Effector memory CD8-positive, alpha-beta T cell (primary cell): ENCODE measurements around the gene SLC9A8.
A peak's percentile ranks its signal among the peaks of the same experiment; 100 is the strongest.
"Not testable (repeated sequence)": the region's sequence is repeated elsewhere in the genome, so short reads cannot be mapped to it uniquely, and the experiment has no call there.

Source experiments
- ATAC-seq: fragments of 150-1000 bp; cut with Tn5 transposase; replicated peaks from 2 replicates; pipeline ENCODE4 v1.10.0; 2021; ENCODE audit warnings: mild to moderate bottlenecking, moderate library complexity
- DNase-seq, 3 experiments: peaks; one replicate each; pipeline ENCODE4 v3.0.0; 2021
- H3K27ac Mint-ChIP-seq, 2 donors: one replicate each; pipeline ENCODE4 v1.8.0; 2022; ENCODE audit warnings: mild to moderate bottlenecking in 2 of 2, mixed read lengths in 2 of 2, moderate library complexity in 2 of 2
- H3K27me3 Mint-ChIP-seq, 2 donors: one replicate each; pipeline ENCODE4 v1.8.0; 2022; ENCODE audit warnings: mixed read lengths in 2 of 2
- H3K36me3 Mint-ChIP-seq: one replicate; pipeline ENCODE4 v1.8.0; 2022; ENCODE audit warnings: mild to moderate bottlenecking, moderate library complexity, mixed read lengths; ENCODE audit not compliant: insufficient read depth
- H3K4me1 Mint-ChIP-seq, 2 donors: one replicate each; pipeline ENCODE4 v1.8.0; 2022; ENCODE audit warnings: low read depth in 2 of 2, mixed read lengths in 2 of 2
- H3K4me3 Mint-ChIP-seq, 2 donors: one replicate each; pipeline ENCODE4 v1.8.0; 2022; ENCODE audit warnings: mild to moderate bottlenecking in 2 of 2, mixed read lengths in 2 of 2, moderate library complexity in 2 of 2
- H3K9me3 Mint-ChIP-seq, 2 donors: one replicate each; pipeline ENCODE4 v1.8.0; 2022; ENCODE audit warnings: mixed read lengths in 2 of 2

Gene SLC9A8

DNA sequence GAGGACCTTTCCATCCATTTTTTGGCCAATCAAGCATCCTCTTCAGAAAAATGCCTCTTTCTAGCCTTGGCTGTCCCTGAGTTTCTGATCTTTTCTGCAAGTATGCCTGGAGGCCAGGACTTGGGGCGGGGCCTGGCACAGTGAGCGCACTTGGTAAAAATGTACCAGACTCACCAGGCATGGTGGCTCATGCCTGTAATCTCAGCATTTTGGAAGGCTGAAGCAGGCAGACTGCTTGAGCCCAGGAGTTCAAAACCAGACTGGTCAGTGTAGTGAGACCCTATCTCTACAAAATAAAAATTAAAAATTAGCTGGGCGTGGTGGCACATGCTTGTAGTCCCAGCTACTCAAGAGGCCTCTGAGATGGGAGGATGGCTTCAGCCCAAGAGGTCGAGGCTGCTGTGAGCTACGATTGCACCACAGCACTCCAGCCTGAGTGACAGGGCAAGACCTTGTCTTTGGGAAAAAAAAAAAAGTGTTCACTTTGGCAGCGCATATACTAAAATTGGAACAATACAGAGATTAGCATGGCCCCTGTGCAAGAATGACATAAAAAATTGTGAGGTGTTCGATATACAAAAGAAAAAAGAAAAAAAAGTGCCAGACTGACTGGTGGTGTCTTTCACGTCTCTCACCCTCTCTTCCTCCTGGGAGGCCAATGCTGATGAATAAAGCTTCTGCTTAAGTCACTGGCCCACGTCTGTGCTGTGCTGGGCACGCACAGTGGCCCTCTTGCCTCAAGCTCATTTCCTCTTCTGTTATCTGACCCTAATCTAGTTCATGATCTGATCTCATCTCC, 18.1 kb upstream of the SLC9A8 start:
- peaks cover 0 to 7% of the 10 kb centered on the region in 2 donors for H3K27me3 Mint-ChIP-seq
- no peaks in the 10 kb centered on the region for H3K9me3 Mint-ChIP-seq
- no peaks in the 10 kb centered on the region for H3K36me3 Mint-ChIP-seq
- H3K4me3 Mint-ChIP-seq: no peak overlapping the region
- peak; percentile 95 for ATAC-seq
- H3K27ac Mint-ChIP-seq: peak overlapping the region; percentile 4 to 44
- H3K4me1 Mint-ChIP-seq: peaks cover 4 to 5% of the 10 kb centered on the region in 2 donors
- no peak for DNase-seq

DNA sequence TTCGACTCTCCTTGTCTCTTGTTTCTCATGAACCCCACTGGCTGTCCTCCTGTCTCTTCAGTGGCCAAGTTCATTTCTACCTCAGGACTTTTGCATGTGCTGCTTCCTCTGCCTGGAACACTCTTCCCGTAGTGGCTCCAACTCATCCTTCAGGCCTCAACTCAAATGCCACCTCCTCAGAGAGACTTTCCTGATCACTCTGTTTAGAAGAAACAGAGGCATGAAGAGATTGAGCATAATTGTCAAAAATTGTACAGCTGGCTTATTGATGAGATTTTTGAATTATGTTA, 17.5 kb upstream of the SLC9A8 start:
- peaks cover 0 to 7% of the 10 kb centered on the region in 2 donors for H3K27me3 Mint-ChIP-seq
- H3K9me3 Mint-ChIP-seq: no peaks in the 10 kb centered on the region
- peaks cover 4 to 5% of the 10 kb centered on the region in 2 donors for H3K4me1 Mint-ChIP-seq
- DNase-seq: no peak
- ATAC-seq: no peak
- H3K4me3 Mint-ChIP-seq: no peak overlapping the region
- no peaks in the 10 kb centered on the region for H3K36me3 Mint-ChIP-seq
- peak overlapping the region in 1 of 2 donors; percentile 4 for H3K27ac Mint-ChIP-seq

DNA sequence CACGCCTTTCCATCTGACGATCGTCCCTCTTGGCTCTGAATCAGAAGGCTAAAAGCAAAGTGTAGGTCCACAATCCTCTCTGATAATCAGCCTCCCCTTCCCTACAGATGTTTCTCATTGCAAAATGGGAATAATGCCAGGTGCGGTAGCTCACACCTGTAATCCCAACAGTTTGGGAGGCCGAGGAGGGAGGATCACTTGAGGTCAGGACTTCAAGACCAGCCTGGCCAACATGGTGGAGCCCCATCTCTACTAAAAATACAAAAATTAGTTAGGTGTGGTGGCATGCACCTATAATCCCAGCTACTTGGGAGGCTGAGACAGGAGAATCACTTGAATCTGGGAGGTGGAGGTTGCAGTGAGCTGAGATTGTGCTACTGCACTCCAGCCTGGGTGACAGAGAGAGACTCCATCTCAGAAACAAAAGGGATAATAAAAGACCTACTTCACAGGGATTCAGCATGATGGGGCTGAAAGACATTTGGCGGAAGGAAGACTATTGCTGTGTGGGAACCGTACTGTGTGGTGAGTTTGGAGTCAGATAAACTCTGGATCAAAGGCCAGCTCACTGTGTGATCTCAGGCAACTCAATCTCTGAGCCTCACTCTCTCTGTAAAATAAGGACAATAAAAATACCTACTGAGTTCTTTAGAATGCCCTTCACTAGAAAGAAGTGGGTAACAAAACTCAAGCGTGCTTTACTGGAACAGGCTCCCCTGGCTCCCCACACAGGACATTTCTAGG, 15.9 kb upstream of the SLC9A8 start:
- Mint-ChIP-seq H3K4me3 (no peak overlapping the region), H3K27me3 (peaks cover 0 to 7% of the 10 kb centered on the region in 2 donors), H3K4me1 (peaks cover 5 to 7% of the 10 kb centered on the region in 2 donors), H3K9me3 (no peaks in the 10 kb centered on the region), H3K27ac (no peak overlapping the region), H3K36me3 (no peaks in the 10 kb centered on the region)
- DNase-seq (no peak), ATAC-seq (no peak)

DNA sequence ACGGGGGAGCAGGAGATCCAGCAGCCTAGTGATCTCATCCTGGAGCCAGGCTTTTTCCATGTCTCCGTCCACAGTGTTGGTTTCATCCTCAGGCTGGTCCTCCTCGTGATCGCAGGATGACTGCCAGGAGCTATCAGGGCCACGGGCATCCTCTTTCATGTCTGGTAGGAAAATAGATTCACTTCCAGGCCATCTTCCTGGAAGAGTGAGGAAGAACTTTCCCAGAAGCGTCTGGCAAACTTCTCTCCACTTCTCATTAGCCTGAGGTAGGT, 15.3 kb upstream of the SLC9A8 start:
- ATAC-seq: no peak
- Mint-ChIP-seq H3K27me3 (peaks cover 0 to 7% of the 10 kb centered on the region in 2 donors), H3K4me1 (peaks cover 6 to 8% of the 10 kb centered on the region in 2 donors), H3K27ac (no peak overlapping the region), H3K36me3 (peaks cover 1% of the 10 kb centered on the region), H3K4me3 (no peak overlapping the region), H3K9me3 (no peaks in the 10 kb centered on the region)
- DNase-seq: no peak

DNA sequence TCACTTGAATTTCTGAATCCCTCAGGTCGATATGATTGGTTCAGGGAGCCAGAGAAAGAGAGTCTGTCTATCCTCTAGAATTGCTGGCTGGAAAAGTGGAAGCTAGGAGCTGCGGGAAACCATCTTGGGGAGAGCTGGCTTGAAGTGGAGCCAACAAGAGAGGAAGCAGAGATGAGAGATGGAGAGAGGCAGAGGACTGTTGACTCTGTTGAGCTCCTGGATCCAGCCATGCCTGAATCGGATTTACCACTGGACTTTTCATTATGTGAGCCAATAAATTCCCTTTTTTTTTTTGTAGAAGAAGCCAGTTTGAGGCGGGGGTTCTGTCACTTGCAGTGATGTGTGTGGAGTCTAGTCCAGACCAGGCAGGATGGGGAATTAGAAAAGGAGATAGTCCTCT, 13.9 kb upstream of the SLC9A8 start:
- peaks cover 11 to 14% of the 10 kb centered on the region in 2 donors for H3K4me1 Mint-ChIP-seq
- H3K9me3 Mint-ChIP-seq: no peaks in the 10 kb centered on the region
- ATAC-seq (no peak), DNase-seq (no peak)
- no peak overlapping the region for H3K27ac Mint-ChIP-seq
- H3K36me3 Mint-ChIP-seq: peaks cover 3% of the 10 kb centered on the region
- H3K4me3 Mint-ChIP-seq: no peak overlapping the region
- peaks cover 0 to 7% of the 10 kb centered on the region in 2 donors for H3K27me3 Mint-ChIP-seq

DNA sequence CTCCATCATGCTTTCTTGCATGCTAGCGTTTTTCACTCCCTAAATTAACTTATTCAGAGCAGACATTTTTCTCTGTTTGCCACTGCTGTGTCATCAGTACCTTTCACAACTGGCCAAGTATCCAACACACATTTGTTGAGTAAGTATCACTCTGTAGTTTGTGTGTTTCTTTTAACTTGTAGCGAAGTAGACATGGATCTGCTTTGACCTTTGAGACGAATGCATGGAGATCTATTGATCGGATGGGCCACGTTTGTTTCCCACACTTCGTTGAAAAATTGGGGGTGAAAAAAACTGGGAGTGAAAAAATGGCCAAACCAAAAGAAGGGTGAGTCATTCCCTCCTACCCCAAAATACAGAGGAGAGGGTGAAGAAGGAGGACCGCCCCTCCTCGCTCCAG, 12.9 kb upstream of the SLC9A8 start:
- no peak overlapping the region for H3K27ac Mint-ChIP-seq
- H3K36me3 Mint-ChIP-seq: peaks cover 3% of the 10 kb centered on the region
- no peak overlapping the region for H3K4me3 Mint-ChIP-seq
- DNase-seq (no peak), ATAC-seq (no peak)
- H3K4me1 Mint-ChIP-seq: peaks cover 17 to 18% of the 10 kb centered on the region in 2 donors
- H3K27me3 Mint-ChIP-seq: peaks cover 0 to 7% of the 10 kb centered on the region in 2 donors
- no peaks in the 10 kb centered on the region for H3K9me3 Mint-ChIP-seq

DNA sequence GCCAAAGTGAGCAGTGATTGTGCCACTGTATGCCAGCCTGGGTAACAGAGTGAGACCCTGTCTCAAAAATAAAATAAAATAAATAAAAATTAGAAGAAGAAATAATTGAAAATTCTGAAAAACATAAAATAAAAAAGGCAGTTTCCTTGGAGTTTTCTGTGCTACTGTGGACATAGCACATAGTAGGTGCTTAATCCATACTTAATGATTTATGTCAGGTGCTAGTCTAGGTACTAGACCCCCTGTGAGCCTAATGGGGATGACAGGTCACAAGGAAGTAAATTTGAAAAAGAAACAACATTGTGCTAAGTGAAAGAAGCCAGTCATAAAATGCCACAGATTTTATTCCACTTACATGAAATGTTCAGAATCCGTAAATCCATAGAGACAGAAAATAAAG, 9.2 kb upstream of the SLC9A8 start:
- ATAC-seq (no peak), DNase-seq (no peak)
- Mint-ChIP-seq H3K4me1 (peaks cover 18 to 21% of the 10 kb centered on the region in 2 donors), H3K27me3 (no peaks in the 10 kb centered on the region), H3K4me3 (no peak overlapping the region), H3K9me3 (no peaks in the 10 kb centered on the region), H3K27ac (no peak overlapping the region), H3K36me3 (peaks cover 6% of the 10 kb centered on the region)

DNA sequence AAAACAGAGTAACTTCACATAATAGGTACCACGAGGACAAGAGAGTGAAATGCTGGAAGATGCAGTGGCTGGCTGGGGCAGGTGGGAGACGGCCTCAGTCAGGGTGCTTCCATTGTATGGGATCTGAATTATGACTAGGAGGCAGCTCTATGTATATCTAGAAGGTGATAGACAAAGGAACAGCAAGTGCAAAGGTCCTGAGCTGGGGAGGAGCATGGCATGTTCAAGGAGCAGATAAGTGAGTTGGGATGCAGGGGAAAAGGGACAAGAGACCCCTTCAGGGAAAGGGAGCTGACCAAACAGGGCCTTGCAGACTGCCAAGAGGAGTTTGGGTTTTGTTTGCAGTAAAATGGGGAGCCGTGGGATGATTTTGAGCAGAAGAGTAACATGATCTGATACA, 8.3 kb upstream of the SLC9A8 start:
- peaks cover 18 to 21% of the 10 kb centered on the region in 2 donors for H3K4me1 Mint-ChIP-seq
- H3K36me3 Mint-ChIP-seq: peaks cover 6% of the 10 kb centered on the region
- H3K4me3 Mint-ChIP-seq: no peak overlapping the region
- ATAC-seq (no peak), DNase-seq (no peak)
- H3K27me3 Mint-ChIP-seq: no peaks in the 10 kb centered on the region
- H3K27ac Mint-ChIP-seq: peak overlapping the region; percentile 63 to 88
- H3K9me3 Mint-ChIP-seq: no peaks in the 10 kb centered on the region

DNA sequence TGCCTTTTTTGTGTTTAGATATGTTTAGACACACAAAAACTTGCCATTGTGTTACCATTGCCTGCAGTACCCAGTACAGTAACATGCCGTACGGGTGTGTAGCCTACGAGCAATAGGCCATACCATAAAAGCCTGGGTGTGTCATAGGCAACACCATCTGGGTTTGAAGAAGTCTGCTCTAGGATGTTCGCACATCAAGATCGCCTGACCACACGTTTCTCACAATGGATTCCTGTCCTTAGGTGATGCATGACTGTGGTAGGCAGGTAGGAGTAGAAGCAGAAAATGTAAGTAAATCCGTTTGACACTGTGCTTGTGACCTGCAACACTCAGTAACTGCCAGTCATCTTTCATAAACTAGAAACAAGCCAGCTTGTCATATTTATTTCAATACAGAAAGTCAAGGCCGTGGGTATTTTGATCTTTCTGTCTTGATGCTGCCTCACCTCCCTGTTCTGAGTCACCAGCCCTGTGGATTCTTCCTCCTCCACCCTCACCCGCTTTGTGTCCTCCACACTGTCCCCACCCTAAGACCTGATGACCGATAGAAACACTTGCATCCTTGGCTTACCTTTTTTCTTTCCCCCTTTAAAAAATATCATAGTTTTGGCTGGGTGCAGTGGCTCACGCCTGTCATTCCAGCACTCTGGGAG, 7.3 kb upstream of the SLC9A8 start:
- peak overlapping the region; percentile 63 to 88 for H3K27ac Mint-ChIP-seq
- ATAC-seq: peak; percentile 86
- H3K4me1 Mint-ChIP-seq: peaks cover 18 to 21% of the 10 kb centered on the region in 2 donors
- H3K27me3 Mint-ChIP-seq, H3K36me3 Mint-ChIP-seq, H3K9me3 Mint-ChIP-seq: not testable (repeated sequence)
- H3K4me3 Mint-ChIP-seq: peak overlapping the region in 1 of 2 donors; percentile 14
- peak; percentile 25 to 38 (median 28) for DNase-seq

DNA sequence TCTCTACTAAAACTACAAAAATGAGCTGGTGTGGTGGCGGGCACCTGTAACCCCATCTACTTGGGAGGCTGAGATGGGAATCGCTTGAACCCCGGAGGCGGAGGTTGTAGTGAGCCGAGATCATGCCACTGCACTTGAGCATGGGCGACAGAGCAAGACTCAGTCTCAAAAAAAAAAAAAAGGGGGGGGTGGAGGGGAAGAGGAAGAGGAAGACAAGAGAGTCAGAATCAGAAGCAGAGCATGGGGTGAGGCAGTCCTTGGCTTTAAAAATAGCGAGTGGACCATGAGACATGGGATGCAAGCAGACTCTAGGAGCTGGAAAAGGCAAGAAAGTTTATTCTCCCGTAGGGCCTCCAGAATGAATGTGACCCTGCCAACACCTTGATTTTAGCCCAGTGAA, 3.9 kb upstream of the SLC9A8 start:
- no peak for DNase-seq
- H3K36me3 Mint-ChIP-seq: peaks cover 13% of the 10 kb centered on the region
- no peak for ATAC-seq
- no peak overlapping the region for H3K4me3 Mint-ChIP-seq
- H3K4me1 Mint-ChIP-seq: peaks cover 29 to 31% of the 10 kb centered on the region in 2 donors
- H3K27me3 Mint-ChIP-seq: no peaks in the 10 kb centered on the region
- peak overlapping the region in 1 of 2 donors; percentile 32 for H3K27ac Mint-ChIP-seq
- H3K9me3 Mint-ChIP-seq: no peaks in the 10 kb centered on the region

DNA sequence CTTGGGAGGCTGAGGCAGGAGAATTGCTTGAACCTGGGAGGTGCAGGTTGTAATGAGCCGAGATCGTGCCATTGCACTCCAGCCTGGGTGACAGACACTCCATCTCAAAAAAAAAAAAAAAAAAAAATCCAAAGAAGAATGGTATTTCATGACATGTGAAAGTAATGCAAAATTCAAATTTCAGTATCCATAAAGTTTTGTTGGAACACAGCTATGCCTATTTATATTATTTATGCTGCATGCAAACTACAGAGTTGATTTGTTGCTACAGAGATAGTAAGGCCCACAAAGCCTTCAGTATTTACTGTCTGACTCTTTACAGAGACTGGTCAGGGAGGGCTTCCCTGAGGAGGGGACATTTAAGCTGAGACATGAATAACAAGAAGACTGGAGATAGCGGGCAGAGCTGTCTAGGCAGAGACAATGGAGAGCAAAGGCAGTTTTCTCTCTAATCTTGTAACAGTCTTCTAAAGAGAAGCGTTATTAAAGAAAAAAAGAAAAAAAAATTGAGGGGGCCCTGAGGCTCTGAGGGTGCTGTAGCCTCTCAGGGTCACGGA, 2.7 kb upstream of the SLC9A8 start:
- peaks cover 29 to 37% of the 10 kb centered on the region in 2 donors for H3K4me1 Mint-ChIP-seq
- ATAC-seq (no peak), DNase-seq (no peak)
- H3K9me3 Mint-ChIP-seq: no peaks in the 10 kb centered on the region
- H3K27ac Mint-ChIP-seq: peak overlapping the region in 1 of 2 donors; percentile 99
- H3K36me3 Mint-ChIP-seq: peaks cover 16% of the 10 kb centered on the region
- no peak overlapping the region for H3K4me3 Mint-ChIP-seq
- no peaks in the 10 kb centered on the region for H3K27me3 Mint-ChIP-seq

DNA sequence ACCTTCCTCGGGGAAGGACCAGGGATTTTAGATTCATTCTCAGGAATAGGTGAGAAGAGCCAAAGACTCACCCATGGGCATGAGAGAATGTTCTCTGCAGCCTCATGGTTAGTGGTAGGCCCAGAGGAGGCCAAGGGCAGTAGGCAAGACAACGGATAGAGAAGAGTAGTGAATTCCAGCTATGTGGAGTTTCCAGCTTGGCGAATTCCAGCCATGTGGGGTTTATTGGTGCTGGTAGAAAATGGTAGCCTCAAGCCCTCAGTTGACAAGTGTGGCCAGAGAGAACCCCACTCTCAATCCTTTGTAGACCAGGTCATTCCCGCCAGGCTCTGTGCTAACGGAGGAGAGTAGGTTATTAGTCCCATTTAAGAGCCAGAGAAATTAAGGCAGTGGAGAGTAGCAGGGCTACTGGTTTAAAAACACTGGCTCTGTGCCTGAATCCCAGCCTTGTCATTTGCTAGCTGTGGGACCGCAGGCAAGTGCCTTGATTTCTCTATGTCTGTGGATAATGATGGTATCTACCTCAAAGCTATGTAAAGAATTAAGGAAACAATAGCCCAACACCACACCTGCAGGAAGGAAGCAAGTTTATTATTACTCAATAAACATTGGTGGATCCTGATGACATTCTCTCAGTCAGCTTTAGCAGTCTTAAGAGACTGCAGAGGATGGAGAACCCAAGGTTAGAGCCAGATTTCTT, 2.0 kb upstream of the SLC9A8 start:
- no peak for DNase-seq
- H3K36me3 Mint-ChIP-seq: peaks cover 23% of the 10 kb centered on the region
- no peak for ATAC-seq
- H3K4me3 Mint-ChIP-seq: no peak overlapping the region
- H3K4me1 Mint-ChIP-seq: peaks cover 23 to 35% of the 10 kb centered on the region in 2 donors
- H3K27ac Mint-ChIP-seq: peak overlapping the region in 1 of 2 donors; percentile 99
- H3K27me3 Mint-ChIP-seq: no peaks in the 10 kb centered on the region
- no peaks in the 10 kb centered on the region for H3K9me3 Mint-ChIP-seq

DNA sequence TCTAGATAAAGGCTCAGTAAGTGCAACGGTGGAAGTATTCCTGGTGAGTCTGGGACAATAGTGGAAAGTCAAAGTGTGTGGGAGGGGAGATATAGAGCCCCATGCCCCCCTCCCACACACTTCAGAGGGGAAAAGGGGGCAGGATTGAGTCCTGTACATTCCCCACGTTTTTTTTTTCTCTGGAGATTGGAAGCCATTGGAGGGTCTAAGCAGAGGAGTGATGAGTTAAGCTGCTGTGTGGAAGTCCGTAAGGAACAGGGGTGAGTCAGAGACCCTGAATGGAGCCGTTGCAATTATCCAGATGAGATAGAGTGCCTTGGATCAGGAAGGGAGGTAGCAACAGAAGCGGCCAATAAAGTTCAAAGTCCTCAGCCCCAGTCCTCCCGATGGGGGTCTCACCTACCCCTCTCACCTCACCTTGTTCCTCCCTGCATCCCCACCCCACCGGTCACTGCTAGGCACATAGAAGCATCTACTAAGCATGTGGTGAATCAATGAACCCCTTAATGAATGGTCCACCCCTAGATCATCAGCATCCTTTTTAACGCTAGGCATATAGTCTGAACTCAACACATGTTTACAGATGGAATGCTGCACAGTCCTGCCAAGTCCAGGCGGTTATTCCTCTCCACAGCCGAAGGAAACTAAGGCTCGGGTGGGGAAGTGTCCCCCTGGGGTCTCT, 662 bp upstream of the SLC9A8 start:
- DNase-seq: no peak
- no peak for ATAC-seq
- Mint-ChIP-seq H3K4me3 (peak overlapping the region; percentile 94 to 95), H3K27me3 (no peaks in the 10 kb centered on the region), H3K4me1 (peaks cover 23 to 34% of the 10 kb centered on the region in 2 donors), H3K9me3 (no peaks in the 10 kb centered on the region), H3K27ac (peak overlapping the region; percentile 96 to 99), H3K36me3 (peaks cover 34% of the 10 kb centered on the region)
